WERI-Rb-1 (cell line): ENCODE results near the gene ATG4D.

ENCODE experiments used
- DNase-seq: peaks from one replicate; pipeline ENCODE4 v3.0.0-alpha.2; 2020
- H3K27ac ChIP-seq: fragments of 250-450 bp; sonication (Bioruptor Pico); 2 replicates; pipeline ENCODE4 v1.5.1; 2020; ENCODE audit warnings: mild to moderate bottlenecking, moderate library complexity
- H3K27me3 ChIP-seq: fragments of 250-450 bp; sonication (Bioruptor Pico); 2 replicates; pipeline ENCODE4 v1.5.1; 2021; ENCODE audit warnings: mild to moderate bottlenecking, low read depth, moderate library complexity; ENCODE audit not compliant: insufficient read depth, severe bottlenecking
- H3K36me3 ChIP-seq: fragments of 250-450 bp; sonication (Bioruptor Pico); 2 replicates; pipeline ENCODE4 v1.5.1; 2020; ENCODE audit warnings: mild to moderate bottlenecking, moderate library complexity
- H3K4me3 ChIP-seq: 2 replicates; pipeline ENCODE4 v1.5.1; 2011; ENCODE audit warnings: low read depth, mild to moderate bottlenecking, control low read depth, low read length
- H3K9me3 ChIP-seq: fragments of 250-450 bp; sonication (Bioruptor Pico); 2 replicates; pipeline ENCODE4 v1.5.1; 2021; ENCODE audit warnings: mild to moderate bottlenecking, moderate library complexity; ENCODE audit not compliant: severe bottlenecking
- TF ChIP-seq, protein P1 (sequence below): IDR thresholded peaks from 2 replicates; pipeline ENCODE4 v1.5.1; 2011; ENCODE audit warnings: low read depth, mild to moderate bottlenecking, control low read depth, inconsistent platforms, low read length

Gene ATG4D

DNA sequence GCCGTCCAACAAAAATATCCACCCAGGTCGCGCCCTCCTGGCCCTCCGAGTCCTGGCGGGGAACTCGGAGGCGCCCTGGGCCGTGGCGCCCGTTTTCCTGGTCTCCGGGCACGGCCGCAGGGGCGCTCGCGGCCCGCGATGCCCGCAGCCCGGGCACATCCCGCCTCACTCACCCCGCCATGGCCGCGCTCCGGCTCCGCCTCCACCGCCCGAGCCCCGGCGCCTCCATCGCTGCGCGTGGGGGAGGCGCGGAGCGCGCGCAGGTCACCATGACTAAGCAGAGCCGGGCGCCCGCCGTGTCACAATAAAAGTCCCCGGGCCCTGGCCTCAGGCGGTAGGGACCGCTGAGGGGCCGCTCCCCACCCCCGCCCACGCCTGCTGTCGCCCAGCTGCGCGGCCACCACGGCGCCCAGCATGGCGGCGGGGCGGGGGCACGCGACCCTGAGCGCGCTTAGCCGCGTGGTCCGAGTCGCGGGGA is 41.1 kb upstream of the ATG4D start:
- Histone ChIP-seq H3K27me3 (no peaks in the 10 kb centered on the region), H3K27ac (peak overlapping the region; percentile 99), H3K36me3 (peaks cover 50% of the 10 kb centered on the region), H3K4me3 (peak overlapping the region; percentile 86), H3K9me3 (peaks cover 3% of the 10 kb centered on the region)
- TF ChIP-seq, protein P1, sequence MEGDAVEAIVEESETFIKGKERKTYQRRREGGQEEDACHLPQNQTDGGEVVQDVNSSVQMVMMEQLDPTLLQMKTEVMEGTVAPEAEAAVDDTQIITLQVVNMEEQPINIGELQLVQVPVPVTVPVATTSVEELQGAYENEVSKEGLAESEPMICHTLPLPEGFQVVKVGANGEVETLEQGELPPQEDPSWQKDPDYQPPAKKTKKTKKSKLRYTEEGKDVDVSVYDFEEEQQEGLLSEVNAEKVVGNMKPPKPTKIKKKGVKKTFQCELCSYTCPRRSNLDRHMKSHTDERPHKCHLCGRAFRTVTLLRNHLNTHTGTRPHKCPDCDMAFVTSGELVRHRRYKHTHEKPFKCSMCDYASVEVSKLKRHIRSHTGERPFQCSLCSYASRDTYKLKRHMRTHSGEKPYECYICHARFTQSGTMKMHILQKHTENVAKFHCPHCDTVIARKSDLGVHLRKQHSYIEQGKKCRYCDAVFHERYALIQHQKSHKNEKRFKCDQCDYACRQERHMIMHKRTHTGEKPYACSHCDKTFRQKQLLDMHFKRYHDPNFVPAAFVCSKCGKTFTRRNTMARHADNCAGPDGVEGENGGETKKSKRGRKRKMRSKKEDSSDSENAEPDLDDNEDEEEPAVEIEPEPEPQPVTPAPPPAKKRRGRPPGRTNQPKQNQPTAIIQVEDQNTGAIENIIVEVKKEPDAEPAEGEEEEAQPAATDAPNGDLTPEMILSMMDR = no peak
- DNase-seq = peak; percentile 97

DNA sequence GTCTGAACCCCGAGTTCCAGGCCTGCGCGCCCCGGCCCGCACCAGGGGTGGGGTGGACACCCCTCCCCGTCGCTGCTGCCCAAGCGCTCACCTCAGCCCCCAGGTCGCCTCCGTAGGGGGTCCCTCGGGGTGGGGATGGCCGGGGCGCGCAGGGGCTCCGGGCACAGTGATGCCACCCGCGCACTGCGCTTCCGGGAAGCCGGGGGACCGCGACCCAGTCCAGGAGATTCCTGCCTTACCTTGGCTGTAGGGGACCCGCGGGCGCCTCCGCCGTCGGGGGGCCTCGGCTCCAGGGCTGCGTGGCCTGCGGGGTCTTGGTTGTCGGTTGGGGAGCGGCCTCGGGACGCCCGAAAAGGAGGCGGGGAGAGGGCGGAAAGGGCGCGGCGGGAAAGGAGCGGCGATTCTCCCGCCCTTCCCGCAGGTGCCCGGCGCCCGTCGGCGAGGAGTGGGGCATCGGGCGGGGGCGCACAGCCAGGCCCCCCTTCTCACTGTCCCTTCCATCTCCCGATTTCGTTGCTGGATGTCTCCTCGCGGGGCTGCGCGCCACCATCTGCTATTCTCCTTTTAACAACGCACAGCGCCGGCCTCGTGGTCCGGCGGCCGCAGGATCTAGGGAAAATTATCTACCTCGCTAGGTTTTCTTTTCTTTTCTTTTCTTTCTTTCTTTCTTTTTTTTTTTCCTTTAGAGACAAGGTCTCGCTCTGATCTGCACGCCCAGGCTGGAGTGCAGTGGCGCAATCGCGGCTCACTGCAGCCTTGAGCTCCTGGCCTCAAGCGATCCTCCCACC is 40.5 kb upstream of the ATG4D start, which contains the start of gene KEAP1:
TSS of gene KEAP1 (minus strand) at position 355 of the 788 bp plus-strand sequence. CDS start 3,323 bp downstream, outside the sequence.
- DNase-seq = peak; percentile 57
- H3K36me3 ChIP-seq = peaks cover 44% of the 10 kb centered on the region
- H3K27me3 ChIP-seq = no peaks in the 10 kb centered on the region
- peak within 1 kb of the TSS; percentile 99 for H3K27ac ChIP-seq
- TF ChIP-seq, protein P1 = no peak
- H3K9me3 ChIP-seq = peaks cover 3% of the 10 kb centered on the region
- peak within 1 kb of the TSS; percentile 86 for H3K4me3 ChIP-seq

DNA sequence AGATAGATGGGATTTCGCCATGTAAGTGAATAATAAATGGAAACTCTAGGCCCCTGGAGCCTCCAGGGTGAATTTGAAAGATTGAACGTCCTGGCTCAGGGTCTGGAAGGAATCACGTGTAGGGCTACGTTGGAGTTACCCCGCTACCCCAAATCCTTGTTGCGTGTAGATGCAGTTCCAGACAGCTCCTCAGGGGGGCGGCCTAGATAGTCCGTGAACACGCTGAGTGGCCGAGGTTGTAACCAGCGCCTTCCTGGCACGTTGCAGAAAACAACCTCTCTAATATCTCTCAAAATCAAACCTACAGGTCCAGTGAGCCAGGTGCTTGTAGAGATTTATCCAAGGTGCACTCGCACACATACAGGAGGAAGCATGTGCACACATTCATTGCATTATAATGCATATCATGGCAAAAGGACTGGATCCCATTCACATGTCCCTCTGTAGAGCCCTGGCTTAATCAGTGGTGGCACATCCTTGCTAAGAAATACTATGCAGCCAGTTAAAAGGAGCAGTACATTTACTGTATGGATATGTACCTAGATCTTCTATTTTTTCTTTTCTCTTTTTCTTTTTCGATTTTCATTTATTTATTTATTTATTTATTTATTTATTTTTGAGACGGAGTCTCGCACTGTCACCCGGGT is 38.0 kb upstream of the ATG4D start:
- peak; percentile 73 for DNase-seq
- H3K9me3 ChIP-seq = peaks cover 3% of the 10 kb centered on the region
- no peak overlapping the region for H3K4me3 ChIP-seq
- peaks cover 20% of the 10 kb centered on the region for H3K36me3 ChIP-seq
- TF ChIP-seq, protein P1 = peak; percentile 71
- no peaks in the 10 kb centered on the region for H3K27me3 ChIP-seq
- no peak overlapping the region for H3K27ac ChIP-seq

DNA sequence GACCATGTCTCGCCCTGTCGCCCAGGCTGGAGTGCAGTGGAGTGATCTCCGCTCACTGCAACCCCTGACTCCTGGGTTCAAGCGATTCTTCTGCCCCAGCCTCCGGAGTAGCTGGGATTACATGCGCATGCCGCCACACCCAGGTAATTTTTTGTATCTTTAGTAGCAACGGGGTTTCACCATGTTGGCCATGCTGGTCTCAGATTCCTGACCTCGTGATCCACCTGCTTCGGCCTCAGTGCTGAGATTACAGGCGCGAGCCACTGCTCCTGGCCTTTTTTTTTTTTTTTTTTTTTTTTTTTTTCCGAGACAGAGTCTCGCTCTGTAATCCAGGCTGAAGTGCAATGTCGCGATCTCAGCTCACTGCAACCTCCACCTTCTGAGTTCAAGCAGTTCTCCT is 35.7 kb upstream of the ATG4D start:
- Histone ChIP-seq H3K27me3 (no peaks in the 10 kb centered on the region), H3K4me3 (no peak overlapping the region), H3K27ac (no peak overlapping the region), H3K9me3 (peaks cover 3% of the 10 kb centered on the region), H3K36me3 (0 out of 2 replicates have a peak, but pooled peaks cover under 1% of the 10 kb centered on the region)
- DNase-seq = no peak
- TF ChIP-seq, protein P1 = no peak

DNA sequence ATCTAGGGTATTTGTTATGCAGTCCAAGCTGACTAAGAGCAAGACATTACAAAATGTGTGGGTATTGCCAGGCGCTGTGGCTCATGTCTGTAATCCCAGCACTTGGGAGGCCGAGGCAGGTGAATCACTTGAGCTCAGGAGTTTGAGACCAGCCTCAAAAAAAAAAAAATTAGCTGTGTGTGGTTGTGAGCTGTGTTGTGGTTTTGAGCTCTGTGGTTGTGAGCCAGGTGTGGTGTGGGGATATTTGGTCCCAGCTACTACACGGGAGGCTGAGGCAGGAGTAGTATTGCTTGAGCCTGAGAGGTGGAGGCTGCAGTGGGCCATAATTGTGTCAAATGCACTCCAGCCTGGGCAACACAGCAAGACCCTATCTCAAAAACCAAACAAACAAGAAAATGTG is 35.0 kb upstream of the ATG4D start:
- TF ChIP-seq, protein P1 = no peak
- DNase-seq = no peak

More for the DNA sequence above, 35.0 kb upstream of the ATG4D start:
- no peaks in the 10 kb centered on the region for H3K36me3 ChIP-seq
- no peak overlapping the region for H3K27ac ChIP-seq
- peaks cover 3% of the 10 kb centered on the region for H3K9me3 ChIP-seq
- H3K27me3 ChIP-seq = no peaks in the 10 kb centered on the region
- no peak overlapping the region for H3K4me3 ChIP-seq
